Measurements from ENCODE around the gene ACAD9.
"Not testable (repeated sequence)": the region's sequence is repeated elsewhere in the genome, so short reads cannot be mapped to it uniquely, and the experiment has no call there.

DNA sequence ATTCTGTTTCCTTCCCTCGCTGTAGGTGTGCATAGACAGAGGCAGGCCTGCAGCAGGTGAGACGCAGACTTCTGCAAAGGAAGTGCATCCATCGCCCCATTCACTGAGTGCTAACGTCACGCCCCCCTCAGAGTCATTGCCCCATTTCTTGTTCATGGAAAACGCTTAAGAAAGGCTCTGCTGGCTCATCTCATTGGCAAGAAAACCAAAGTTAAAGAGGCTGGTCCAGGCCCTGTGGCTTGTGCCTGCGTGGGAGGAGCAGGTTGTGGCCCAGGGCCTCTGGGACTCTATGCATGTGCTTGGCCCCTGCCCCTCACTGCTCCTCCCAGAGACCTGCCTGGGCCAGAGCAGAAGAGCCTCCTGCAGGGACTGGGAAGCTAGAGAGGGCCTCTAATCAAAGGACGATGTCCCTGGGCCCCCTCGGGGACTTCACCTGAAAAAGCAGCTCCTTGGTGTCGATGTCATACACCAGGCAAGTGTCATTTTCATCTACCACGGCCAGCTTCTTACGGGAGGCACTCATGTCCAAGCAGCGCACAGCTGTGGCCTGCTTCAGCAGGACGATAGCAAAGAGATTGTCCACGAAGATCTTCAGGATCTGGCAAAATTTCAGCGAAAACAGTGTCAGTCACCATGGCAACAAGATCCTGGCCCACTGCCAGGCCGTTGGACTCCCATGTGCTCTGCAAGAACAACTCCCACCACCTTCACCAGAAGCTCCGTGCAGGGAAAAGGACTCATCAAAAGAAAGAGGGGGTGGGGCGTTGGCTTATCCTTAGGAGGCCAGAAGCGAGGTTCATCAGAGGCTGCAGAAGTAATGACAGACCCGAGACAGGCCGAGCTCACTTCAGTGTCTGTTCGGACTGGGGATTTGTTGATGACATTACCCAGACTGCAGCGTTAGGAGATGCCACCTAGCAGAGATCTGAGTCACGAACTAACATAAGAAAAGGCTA, 14.3 kb upstream of the ACAD9 start:
- not testable (repeated sequence) for TF ChIP-seq EZH2 (IDR thresholded peaks at IDR 0.05; ENCODE audit: low read depth)
- TF ChIP-seq, protein P1, sequence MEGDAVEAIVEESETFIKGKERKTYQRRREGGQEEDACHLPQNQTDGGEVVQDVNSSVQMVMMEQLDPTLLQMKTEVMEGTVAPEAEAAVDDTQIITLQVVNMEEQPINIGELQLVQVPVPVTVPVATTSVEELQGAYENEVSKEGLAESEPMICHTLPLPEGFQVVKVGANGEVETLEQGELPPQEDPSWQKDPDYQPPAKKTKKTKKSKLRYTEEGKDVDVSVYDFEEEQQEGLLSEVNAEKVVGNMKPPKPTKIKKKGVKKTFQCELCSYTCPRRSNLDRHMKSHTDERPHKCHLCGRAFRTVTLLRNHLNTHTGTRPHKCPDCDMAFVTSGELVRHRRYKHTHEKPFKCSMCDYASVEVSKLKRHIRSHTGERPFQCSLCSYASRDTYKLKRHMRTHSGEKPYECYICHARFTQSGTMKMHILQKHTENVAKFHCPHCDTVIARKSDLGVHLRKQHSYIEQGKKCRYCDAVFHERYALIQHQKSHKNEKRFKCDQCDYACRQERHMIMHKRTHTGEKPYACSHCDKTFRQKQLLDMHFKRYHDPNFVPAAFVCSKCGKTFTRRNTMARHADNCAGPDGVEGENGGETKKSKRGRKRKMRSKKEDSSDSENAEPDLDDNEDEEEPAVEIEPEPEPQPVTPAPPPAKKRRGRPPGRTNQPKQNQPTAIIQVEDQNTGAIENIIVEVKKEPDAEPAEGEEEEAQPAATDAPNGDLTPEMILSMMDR (conservative IDR thresholded peaks at IDR 0.05), result not testable (repeated sequence)
